Nephron progenitor cell (in vitro differentiated cells): ENCODE measurements around the gene CCR8.
"Not testable (repeated sequence)": the region's sequence is repeated elsewhere in the genome, so short reads cannot be mapped to it uniquely, and the experiment has no call there.

Source experiments
- DNase-seq: peaks from one replicate; pipeline ENCODE4 v3.0.0; 2021
- H3K27ac Mint-ChIP-seq: 2 replicates; pipeline ENCODE4 v1.8.0; 2021; ENCODE audit warnings: mild to moderate bottlenecking, moderate library complexity, mixed read lengths
- H3K27me3 Mint-ChIP-seq: 2 replicates; pipeline ENCODE4 v1.8.0; 2021; ENCODE audit warnings: mild to moderate bottlenecking, low read depth, mixed read lengths; ENCODE audit not compliant: poor library complexity
- H3K36me3 Mint-ChIP-seq: 2 replicates; pipeline ENCODE4 v1.8.0; 2021; ENCODE audit warnings: low read depth, mixed read lengths
- H3K4me1 Mint-ChIP-seq: 2 replicates; pipeline ENCODE4 v1.8.0; 2021; ENCODE audit warnings: mixed read lengths
- H3K4me3 Mint-ChIP-seq: 2 replicates; pipeline ENCODE4 v1.8.0; 2021; ENCODE audit warnings: mild to moderate bottlenecking, moderate library complexity, mixed read lengths
- H3K9me3 Mint-ChIP-seq: 2 replicates; pipeline ENCODE4 v1.8.0; 2021; ENCODE audit warnings: mild to moderate bottlenecking, moderate library complexity, mixed read lengths
- CTCF ChIP-seq: fragments of 200-600 bp; sonication (generic); IDR thresholded peaks from 2 replicates; pipeline ENCODE4 v1.5.0; 2021; ENCODE audit warnings: antibody characterized with exemption

The CCR8 gene

DNA sequence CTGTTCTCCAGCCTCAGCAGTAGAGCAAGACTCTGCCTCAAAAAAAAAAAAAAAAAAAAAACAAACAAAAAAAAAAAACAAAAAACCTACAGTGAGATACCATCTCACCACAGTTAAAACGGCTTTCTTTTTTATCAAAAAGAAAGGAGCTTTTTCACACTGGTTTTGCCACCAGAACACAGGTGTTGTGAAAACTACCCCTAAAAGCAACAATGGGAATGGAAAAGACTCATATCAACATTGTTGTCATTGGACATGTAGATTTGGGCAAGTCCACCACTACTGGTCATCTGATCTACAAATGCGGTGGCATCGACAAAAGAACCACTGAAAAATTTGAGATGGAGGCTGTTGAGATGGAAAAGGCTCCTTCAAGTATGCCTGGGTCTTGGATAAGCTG, 28.8 kb downstream of the CCR8 start:
- no peak for DNase-seq
- H3K4me3 Mint-ChIP-seq = no peak overlapping the region
- H3K9me3 Mint-ChIP-seq = peaks cover 5% of the 10 kb centered on the region
- no peaks in the 10 kb centered on the region for H3K36me3 Mint-ChIP-seq
- H3K27ac Mint-ChIP-seq = no peak overlapping the region
- TF ChIP-seq CTCF = no peak
- H3K4me1 Mint-ChIP-seq = peaks cover 9% of the 10 kb centered on the region
- peaks cover 24% of the 10 kb centered on the region for H3K27me3 Mint-ChIP-seq

DNA sequence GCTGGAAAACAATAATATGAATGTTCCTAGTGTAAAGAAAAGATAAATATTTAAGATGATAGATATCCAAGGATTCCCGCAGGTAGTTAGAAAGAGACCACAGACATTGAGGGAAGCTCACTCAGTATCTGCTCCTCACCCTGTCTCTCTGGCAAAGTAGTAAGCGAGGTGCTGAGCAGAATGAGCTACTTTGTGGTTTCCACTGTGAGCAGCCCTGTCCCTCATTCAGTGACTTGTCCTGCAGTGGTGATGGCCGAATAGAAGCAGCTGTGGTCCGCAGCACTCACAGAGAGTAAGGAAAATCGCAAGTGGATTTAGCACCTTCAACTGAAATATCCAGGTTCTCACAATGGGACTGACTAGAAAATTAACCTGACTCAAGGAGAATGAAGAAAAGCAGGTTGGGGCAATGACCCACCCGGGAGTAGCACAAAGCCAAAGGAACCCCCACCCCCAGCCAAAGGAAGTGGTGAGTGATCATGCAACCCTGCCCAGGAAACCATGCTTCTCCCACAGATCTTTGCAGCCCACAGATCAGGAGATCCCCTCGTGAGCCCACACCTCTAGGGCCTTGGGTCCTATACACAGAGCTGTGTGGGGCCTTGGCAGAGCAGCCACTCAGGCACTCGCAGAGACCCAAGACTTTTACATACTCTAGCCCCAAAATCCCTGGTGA, 31.9 kb downstream of the CCR8 start:
- H3K9me3 Mint-ChIP-seq = peaks cover 11% of the 10 kb centered on the region
- no peaks in the 10 kb centered on the region for H3K36me3 Mint-ChIP-seq
- peaks cover 25% of the 10 kb centered on the region for H3K27me3 Mint-ChIP-seq
- DNase-seq = no peak
- peaks cover 9% of the 10 kb centered on the region for H3K4me1 Mint-ChIP-seq
- H3K27ac Mint-ChIP-seq = no peak overlapping the region
- TF ChIP-seq CTCF = no peak
- no peak overlapping the region for H3K4me3 Mint-ChIP-seq

- Mint-ChIP-seq H3K9me3 (peaks cover 11% of the 10 kb centered on the region), H3K4me1 (peaks cover 9% of the 10 kb centered on the region), H3K4me3 (no peak overlapping the region), H3K27ac (no peak overlapping the region), H3K36me3 (no peaks in the 10 kb centered on the region), H3K27me3 (peaks cover 25% of the 10 kb centered on the region)
- no peak for TF ChIP-seq CTCF
- no peak for DNase-seq
Measured at GRCh38 chr3:39362192-39362591, 32.7 kb downstream of the CCR8 start.

DNA sequence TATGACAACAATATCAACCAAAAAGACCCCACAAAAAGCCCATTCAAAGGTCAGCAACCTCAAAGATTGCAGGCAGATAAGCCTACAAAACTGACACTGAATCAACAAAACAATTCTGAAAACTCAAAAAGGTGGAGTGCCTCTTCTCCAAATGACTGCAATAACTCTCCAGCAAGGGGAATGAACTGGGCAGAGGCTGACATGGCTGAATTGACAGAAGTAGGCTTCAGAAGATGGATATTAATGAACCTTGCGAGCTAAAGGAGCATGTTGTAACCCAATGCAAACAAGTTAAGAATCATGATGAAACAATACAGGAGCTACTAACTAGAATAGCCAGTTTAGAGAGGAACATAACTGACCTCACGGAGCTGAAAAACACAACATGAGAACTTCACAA, 33.3 kb downstream of the CCR8 start:
- Mint-ChIP-seq H3K4me1 (peaks cover 9% of the 10 kb centered on the region), H3K4me3 (no peak overlapping the region), H3K36me3 (no peaks in the 10 kb centered on the region), H3K9me3 (peaks cover 11% of the 10 kb centered on the region), H3K27ac (no peak overlapping the region), H3K27me3 (peaks cover 25% of the 10 kb centered on the region)
- TF ChIP-seq CTCF = no peak
- no peak for DNase-seq

GRCh38 chr3:39370450-39370849, 40.9 kb downstream of the CCR8 start:
- not testable (repeated sequence) for H3K4me3 Mint-ChIP-seq, H3K4me1 Mint-ChIP-seq, DNase-seq, H3K27ac Mint-ChIP-seq, H3K36me3 Mint-ChIP-seq
- peaks cover 20% of the 10 kb centered on the region for H3K27me3 Mint-ChIP-seq
- H3K9me3 Mint-ChIP-seq = peaks cover 48% of the 10 kb centered on the region

- peaks cover 21% of the 10 kb centered on the region for H3K27me3 Mint-ChIP-seq
- no peak for TF ChIP-seq CTCF
- DNase-seq = no peak
- peaks cover 8% of the 10 kb centered on the region for H3K36me3 Mint-ChIP-seq
- H3K4me3 Mint-ChIP-seq = no peak overlapping the region
- H3K9me3 Mint-ChIP-seq = peaks cover 48% of the 10 kb centered on the region
- no peaks in the 10 kb centered on the region for H3K4me1 Mint-ChIP-seq
- no peak overlapping the region for H3K27ac Mint-ChIP-seq
Measured at GRCh38 chr3:39372833-39373232, 43.3 kb downstream of the CCR8 start.
